IPS DF 6.9 (cell line): Measurements from ENCODE around the gene SEPTIN1.
"Not testable (repeated sequence)": the region's sequence is repeated elsewhere in the genome, so short reads cannot be mapped to it uniquely, and the experiment has no call there.

Experiments used
- DNase-seq: peaks from one replicate; pipeline ENCODE4 v3.0.0-alpha.2; 2013; ENCODE audit warnings: low read depth, low spot score
- H3K27ac ChIP-seq: one replicate; pipeline ENCODE4 v1.5.1; 2013; ENCODE audit warnings: low read length, control low read depth
- H3K27me3 ChIP-seq: 2 replicates; pipeline ENCODE4 v1.6.1; 2013; ENCODE audit warnings: mild to moderate bottlenecking, low read length; ENCODE audit not compliant: control insufficient read depth, insufficient read depth
- H3K36me3 ChIP-seq: 2 replicates; pipeline ENCODE4 v1.6.1; 2013; ENCODE audit warnings: low read length; ENCODE audit not compliant: control insufficient read depth, insufficient read depth
- H3K4me1 ChIP-seq: 2 replicates; pipeline ENCODE4 v1.6.1; 2013; ENCODE audit warnings: low read length; ENCODE audit not compliant: control insufficient read depth, insufficient read depth
- H3K4me3 ChIP-seq: 2 replicates; pipeline ENCODE4 v1.5.1; 2013; ENCODE audit warnings: mild to moderate bottlenecking, low read length
- H3K9me3 ChIP-seq: 2 replicates; pipeline ENCODE4 v1.6.1; 2013; ENCODE audit warnings: low read length, inconsistent platforms; ENCODE audit not compliant: control insufficient read depth, insufficient read depth
- WGBS: extraction: QIAGEN DNeasy Blood & Tissue Kit; methylation state at CpG from one replicate; pipeline ENCODE4 v1.1.7; 2013; ENCODE audit warnings: mixed read lengths, missing lambda C conversion rate; ENCODE audit not compliant: insufficient read length, insufficient coverage; 5-methylcytosine and 5-hydroxymethylcytosine counted together

Gene SEPTIN1

GRCh38 chr16:30351001-30351441 lies 31.3 kb downstream of the SEPTIN1 start:
- H3K27me3 ChIP-seq = no peaks in the 10 kb centered on the region
- peaks cover 22% of the 10 kb centered on the region for H3K36me3 ChIP-seq
- WGBS = no CpG with 5 or more reads among the region's 15 CpGs
- H3K27ac ChIP-seq = no peak overlapping the region
- no peak for DNase-seq
- H3K4me3 ChIP-seq = no peak overlapping the region
- no peaks in the 10 kb centered on the region for H3K9me3 ChIP-seq
- H3K4me1 ChIP-seq = no peaks in the 10 kb centered on the region

- Histone ChIP-seq H3K4me1 (no peaks in the 10 kb centered on the region), H3K27me3 (no peaks in the 10 kb centered on the region), H3K36me3 (peaks cover 22% of the 10 kb centered on the region), H3K27ac (no peak overlapping the region), H3K4me3 (no peak overlapping the region), H3K9me3 (no peaks in the 10 kb centered on the region)
- no peak for DNase-seq
- no CpG with 5 or more reads among the region's 3 CpGs for WGBS
Observed at GRCh38 chr16:30350134-30350871, 32.1 kb downstream of the SEPTIN1 start.

GRCh38 chr16:30349675-30350074 lies 32.7 kb downstream of the SEPTIN1 start:
- no peaks in the 10 kb centered on the region for H3K9me3 ChIP-seq
- no peaks in the 10 kb centered on the region for H3K27me3 ChIP-seq
- peaks cover 22% of the 10 kb centered on the region for H3K36me3 ChIP-seq
- H3K27ac ChIP-seq = no peak overlapping the region
- no peaks in the 10 kb centered on the region for H3K4me1 ChIP-seq
- no CpG with 5 or more reads among the region's 3 CpGs for WGBS
- no peak for DNase-seq
- H3K4me3 ChIP-seq = no peak overlapping the region

GRCh38 chr16:30348929-30349328 lies 33.4 kb downstream of the SEPTIN1 start:
- Histone ChIP-seq H3K4me1 (no peaks in the 10 kb centered on the region), H3K4me3 (no peak overlapping the region), H3K36me3 (peaks cover 22% of the 10 kb centered on the region), H3K27me3 (no peaks in the 10 kb centered on the region), H3K27ac (no peak overlapping the region), H3K9me3 (no peaks in the 10 kb centered on the region)
- DNase-seq = no peak
- WGBS = no CpG with 5 or more reads among the region's 7 CpGs

GRCh38 chr16:30348113-30348512 lies 34.2 kb downstream of the SEPTIN1 start:
- no peak for DNase-seq
- no CpG with 5 or more reads among the region's 8 CpGs for WGBS
- no peaks in the 10 kb centered on the region for H3K4me1 ChIP-seq
- H3K27me3 ChIP-seq = no peaks in the 10 kb centered on the region
- no peaks in the 10 kb centered on the region for H3K9me3 ChIP-seq
- H3K36me3 ChIP-seq = peaks cover 16% of the 10 kb centered on the region
- no peak overlapping the region for H3K4me3 ChIP-seq
- H3K27ac ChIP-seq = no peak overlapping the region

GRCh38 chr16:30346286-30346685 lies 36.1 kb downstream of the SEPTIN1 start:
- peaks cover 6% of the 10 kb centered on the region; the same call in 1 of the 2 replicates for H3K36me3 ChIP-seq
- H3K4me3 ChIP-seq = no peak overlapping the region
- no peaks in the 10 kb centered on the region for H3K4me1 ChIP-seq
- no peaks in the 10 kb centered on the region for H3K9me3 ChIP-seq
- H3K27me3 ChIP-seq = no peaks in the 10 kb centered on the region
- DNase-seq = no peak
- WGBS = no CpG with 5 or more reads among the region's 3 CpGs
- no peak overlapping the region for H3K27ac ChIP-seq

GRCh38 chr16:30343491-30343820 lies 38.9 kb downstream of the SEPTIN1 start:
- not testable (repeated sequence) for H3K36me3 ChIP-seq, DNase-seq, H3K27ac ChIP-seq, H3K4me3 ChIP-seq, H3K27me3 ChIP-seq, H3K4me1 ChIP-seq, H3K9me3 ChIP-seq
- no CpG with 5 or more reads among the region's 11 CpGs for WGBS

DNA sequence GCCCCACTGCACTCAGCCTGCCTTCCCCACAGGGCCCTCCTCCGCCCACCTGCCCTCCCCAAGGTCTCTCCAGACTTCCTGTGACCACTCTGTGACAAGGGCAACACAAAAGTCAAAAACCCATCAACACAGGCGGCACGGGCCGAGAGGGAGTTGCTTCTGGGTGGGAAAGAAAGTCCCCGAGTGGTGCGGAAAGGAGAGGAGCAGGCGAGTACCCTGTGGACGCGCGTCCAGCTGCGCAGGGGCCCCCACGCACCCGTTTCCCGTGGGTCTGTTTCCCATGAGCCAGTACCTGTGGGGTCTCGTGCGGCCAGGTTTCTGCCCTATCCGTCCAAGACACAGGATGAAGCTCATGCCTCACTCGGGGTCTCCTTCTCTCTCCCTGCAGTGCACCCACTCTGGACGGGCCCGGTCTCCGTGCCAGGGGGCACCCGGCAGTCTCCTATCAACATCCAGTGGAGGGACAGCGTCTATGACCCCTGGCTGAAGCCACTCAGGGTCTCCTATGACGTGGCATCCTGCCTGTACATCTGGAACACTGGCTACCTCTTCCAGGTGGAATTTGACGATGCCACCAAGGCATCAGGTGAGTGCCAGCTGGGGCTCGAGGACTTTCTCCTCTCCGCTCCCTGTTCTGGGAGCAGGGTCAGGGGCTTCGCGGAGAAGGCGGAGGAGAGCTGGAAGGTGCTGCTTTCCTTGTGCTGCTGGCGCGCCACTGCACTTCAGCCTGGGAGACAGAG lies 39.4 kb downstream of the SEPTIN1 start:
- no peak for DNase-seq
- WGBS = no CpG with 5 or more reads among the region's 32 CpGs
- Histone ChIP-seq H3K27me3 (no peaks in the 10 kb centered on the region), H3K36me3 (no peaks in the 10 kb centered on the region), H3K4me1 (no peaks in the 10 kb centered on the region), H3K9me3 (no peaks in the 10 kb centered on the region), H3K4me3 (no peak overlapping the region), H3K27ac (no peak overlapping the region)

GRCh38 chr16:30341971-30342370 lies 40.4 kb downstream of the SEPTIN1 start:
- H3K9me3 ChIP-seq, DNase-seq, H3K4me3 ChIP-seq, H3K36me3 ChIP-seq, H3K27ac ChIP-seq, H3K4me1 ChIP-seq, H3K27me3 ChIP-seq: not testable (repeated sequence)
- no CpG with 5 or more reads among the region's 8 CpGs for WGBS

GRCh38 chr16:30340621-30341020 lies 41.7 kb downstream of the SEPTIN1 start:
- no peak for DNase-seq
- no peak overlapping the region for H3K4me3 ChIP-seq
- no peaks in the 10 kb centered on the region for H3K9me3 ChIP-seq
- H3K4me1 ChIP-seq = no peaks in the 10 kb centered on the region
- H3K36me3 ChIP-seq = no peaks in the 10 kb centered on the region
- WGBS = no CpG with 5 or more reads among the region's 13 CpGs
- H3K27ac ChIP-seq = no peak overlapping the region
- no peaks in the 10 kb centered on the region for H3K27me3 ChIP-seq

- not testable (repeated sequence) for H3K9me3 ChIP-seq
Observed at GRCh38 chr16:30338715-30339114, 43.6 kb downstream of the SEPTIN1 start.

More at GRCh38 chr16:30338715-30339114, 43.6 kb downstream of the SEPTIN1 start:
- H3K27ac ChIP-seq, H3K4me3 ChIP-seq, DNase-seq, H3K27me3 ChIP-seq, H3K4me1 ChIP-seq, H3K36me3 ChIP-seq: not testable (repeated sequence)
- WGBS = no CpG with 5 or more reads among the region's 5 CpGs
